H1 (cell line): ENCODE results near the gene ANKRD31. TPM values are rescaled to one million over a fixed set of nuclear protein-coding genes. Genes with fewer than 3 reads are reported as not detected.

ENCODE experiments used
- CTCF ChIA-PET: fragments of 300-600 bp; sonication (Branson Sonifier 250); formaldehyde crosslinking; loops from one replicate; lab custom pipeline; 2021; ENCODE audit not compliant: partially characterized antibody; lab: Charles Lee
- POLR2A ChIA-PET: fragments of 300-600 bp; sonication (Branson Sonifier 250); formaldehyde crosslinking; loops from one replicate; lab custom pipeline; 2021; ENCODE audit warnings: inconsistent platforms; ENCODE audit not compliant: partially characterized antibody; lab: Charles Lee
- DNase-seq, 2 experiments: peaks; one replicate each; pipeline versions ENCODE4 v3.0.0 to v3.0.0-alpha.2; 2010 to 2022; ENCODE audit warnings: low spot score in 2 of 2, low read depth in 1 of 2, mixed read lengths in 1 of 2
- FAIRE-seq: peaks from 2 replicates; lab custom pipeline; 2011; peaks lifted over from hg19 to GRCh38; lab: Jason Lieb, UNC
- H2AFZ ChIP-seq: 2 replicates; pipeline ENCODE4 v1.8.1; 2012; ENCODE audit warnings: low read length, inconsistent platforms
- H2AK5ac ChIP-seq: 2 replicates; pipeline ENCODE4 v1.6.1; 2013; ENCODE audit warnings: low read depth, low read length
- H2BK120ac ChIP-seq: replicated peaks from 2 replicates; pipeline ENCODE3; 2013; ENCODE audit warnings: low read depth, low read length, inconsistent platforms
- H2BK12ac ChIP-seq: 2 replicates; pipeline ENCODE4 v1.6.1; 2013; ENCODE audit warnings: low read depth, low read length
- H2BK15ac ChIP-seq: 2 replicates; pipeline ENCODE4 v1.6.1; 2013; ENCODE audit warnings: low read length
- H2BK20ac ChIP-seq: 2 replicates; pipeline ENCODE4 v1.6.1; 2013; ENCODE audit warnings: low read length
- H2BK5ac ChIP-seq: 2 replicates; pipeline ENCODE4 v1.6.1; 2013; ENCODE audit warnings: low read depth, low read length
- H3K14ac ChIP-seq: 2 replicates; pipeline ENCODE4 v1.6.1; 2013; ENCODE audit warnings: inconsistent platforms; ENCODE audit not compliant: insufficient read length
- H3K18ac ChIP-seq: 2 replicates; pipeline ENCODE4 v1.6.1; 2013; ENCODE audit warnings: low read length; ENCODE audit errors: extremely low read depth
- H3K23ac ChIP-seq: 2 replicates; pipeline ENCODE4 v1.6.1; 2013; ENCODE audit warnings: inconsistent platforms; ENCODE audit not compliant: insufficient read length
- H3K23me2 ChIP-seq: 2 replicates; pipeline ENCODE4 v1.6.1; 2013; ENCODE audit warnings: low read depth, low read length
- H3K27ac ChIP-seq: 2 replicates; pipeline ENCODE4 v1.6.1; 2011; ENCODE audit warnings: low read depth, low read length, inconsistent platforms
- H3K27me3 ChIP-seq, 4 experiments: replicated peaks in 1 of 4; 1 replicate in 1 of 4; 2 replicates in 3 of 4; pipeline versions ENCODE4 v1.6.1 to v1.8.1; 2011 to 2013; ENCODE audit warnings: low read length in 3 of 4, mild to moderate bottlenecking in 3 of 4, inconsistent platforms in 2 of 4, mixed read lengths in 2 of 4, moderate library complexity in 1 of 4; ENCODE audit not compliant: control insufficient read depth in 3 of 4, insufficient read depth in 3 of 4; ENCODE audit errors: extremely low read depth in 1 of 4
- H3K36me3 ChIP-seq, 4 experiments: 2 replicates each; pipeline versions ENCODE4 v1.6.1 to v1.8.1; 2011 to 2013; ENCODE audit warnings: mild to moderate bottlenecking in 4 of 4, low read length in 3 of 4, moderate library complexity in 2 of 4, control low read depth in 1 of 4, inconsistent platforms in 1 of 4; ENCODE audit not compliant: insufficient read depth in 4 of 4, control insufficient read depth in 2 of 4
- H3K4ac ChIP-seq: replicated peaks from 2 replicates; pipeline ENCODE3; 2013; ENCODE audit warnings: low read length, low read depth, mixed read lengths, inconsistent platforms; ENCODE audit not compliant: insufficient read length
- H3K4me1 ChIP-seq, 4 experiments: replicated peaks in 1 of 4; 1 replicate in 1 of 4; 2 replicates in 3 of 4; pipeline versions ENCODE4 v1.6.1 to v1.8.1; 2011 to 2013; ENCODE audit warnings: low read length in 3 of 4, inconsistent platforms in 2 of 4, mixed read lengths in 1 of 4; ENCODE audit not compliant: insufficient read depth in 4 of 4, control insufficient read depth in 3 of 4
- H3K4me2 ChIP-seq, 2 experiments: 2 replicates each; pipeline versions ENCODE4 v1.6.1 to v1.8.1; 2011 to 2013; ENCODE audit warnings: low read depth in 2 of 2, low read length in 2 of 2, control low read depth in 1 of 2, inconsistent platforms in 1 of 2, mild to moderate bottlenecking in 1 of 2; ENCODE audit not compliant: insufficient read depth in 1 of 2
- H3K4me3 ChIP-seq, 4 experiments: fragments of 200-600, 300-600 bp in 1 of 4; sonication (generic), shearing (Covaris generic), sonication (Bioruptor Twin) in 1 of 4; 2 replicates each; pipeline versions ENCODE4 v1.5.1 to v1.8.1; 2011 to 2016; ENCODE audit warnings: low read length in 4 of 4, low read depth in 3 of 4, control low read depth in 2 of 4, inconsistent platforms in 2 of 4, mild to moderate bottlenecking in 2 of 4, mixed read lengths in 1 of 4, moderate library complexity in 1 of 4; ENCODE audit not compliant: insufficient read depth in 2 of 4; ENCODE audit errors: extremely low read depth in 1 of 4
- H3K56ac ChIP-seq: replicated peaks from 2 replicates; pipeline ENCODE3; 2013; ENCODE audit warnings: low read depth, mild to moderate bottlenecking, mixed read lengths, low read length, inconsistent platforms; ENCODE audit not compliant: insufficient read length
- H3K79me1 ChIP-seq: 2 replicates; pipeline ENCODE4 v1.6.1; 2013; ENCODE audit warnings: low read depth, low read length, control low read depth
- H3K79me2 ChIP-seq, 2 experiments: 2 replicates each; pipeline versions ENCODE4 v1.6.1 to v1.8.1; 2012 to 2013; ENCODE audit warnings: low read length in 2 of 2, mild to moderate bottlenecking in 2 of 2, inconsistent platforms in 1 of 2; ENCODE audit not compliant: insufficient read depth in 2 of 2, control insufficient read depth in 1 of 2
- H3K9ac ChIP-seq, 4 experiments: replicated peaks in 1 of 4; 1 replicate in 1 of 4; 2 replicates in 3 of 4; pipeline versions ENCODE4 v1.6.1 to v1.8.1; 2011 to 2013; ENCODE audit warnings: low read depth in 3 of 4, low read length in 3 of 4, control low read depth in 2 of 4, mild to moderate bottlenecking in 2 of 4, moderate library complexity in 2 of 4, inconsistent platforms in 1 of 4; ENCODE audit errors: extremely low read depth in 1 of 4
- H3K9me3 ChIP-seq, 2 experiments: 2 replicates each; pipeline versions ENCODE4 v1.6.1 to v1.8.1; 2012 to 2013; ENCODE audit warnings: mild to moderate bottlenecking in 2 of 2, moderate library complexity in 2 of 2, control low read depth in 1 of 2, inconsistent platforms in 1 of 2, low read depth in 1 of 2, low read length in 1 of 2, mixed read lengths in 1 of 2; ENCODE audit not compliant: insufficient read depth in 2 of 2
- H4K20me1 ChIP-seq, 2 experiments: replicated peaks in 1 of 2; 2 replicates each; pipeline versions ENCODE3 to v1.8.1; 2011 to 2013; ENCODE audit warnings: inconsistent platforms in 2 of 2, low read length in 2 of 2, mild to moderate bottlenecking in 1 of 2; ENCODE audit not compliant: insufficient read depth in 2 of 2, control insufficient read depth in 1 of 2
- H4K5ac ChIP-seq: 2 replicates; pipeline ENCODE4 v1.6.1; 2013; ENCODE audit warnings: low read length, low read depth, mixed read lengths, inconsistent platforms; ENCODE audit not compliant: insufficient read length
- H4K8ac ChIP-seq: 2 replicates; pipeline ENCODE4 v1.8.0; 2013; ENCODE audit warnings: mild to moderate bottlenecking, moderate library complexity, low read length, inconsistent platforms; ENCODE audit not compliant: insufficient read depth; ENCODE audit errors: extremely low read depth
- H4K91ac ChIP-seq: replicated peaks from 2 replicates; pipeline ENCODE3; 2013; ENCODE audit warnings: low read length, mixed read lengths, inconsistent platforms; ENCODE audit not compliant: insufficient read length
- POLR2AphosphoS5 ChIP-seq: IDR thresholded peaks from 2 replicates; pipeline ENCODE4 v1.6.1; 2011; ENCODE audit warnings: low read depth, low read length
- SP2 ChIP-seq: IDR thresholded peaks from 2 replicates; pipeline ENCODE4 v1.6.1; 2012; ENCODE audit warnings: mild to moderate bottlenecking, low read length, inconsistent platforms
- WGBS, 2 experiments: shearing (Covaris generic) in 1 of 2; methylation state at CpG; one replicate each; pipeline versions ENCODE4 v1.1.6 to v1.1.7; 2013 to 2015; ENCODE audit warnings: low lambda C conversion rate in 2 of 2, mixed read lengths in 2 of 2, inconsistent platforms in 1 of 2, low coverage in 1 of 2, missing lambda C conversion rate in 1 of 2; ENCODE audit not compliant: insufficient replicate concordance in 2 of 2, insufficient coverage in 1 of 2, insufficient read length in 1 of 2; ENCODE audit errors: extremely low coverage in 1 of 2, missing lambda C conversion rate in 1 of 2; 5-methylcytosine and 5-hydroxymethylcytosine counted together
- polyA plus RNA-seq, 7 experiments: library from polyadenylated mRNA; depleted of rRNA in 3 of 7; stranded (reverse) in 5 of 7; unstranded in 2 of 7; fragments of >200 nt in 5 of 7; fragments of 200-250 nt in 2 of 7; gene quantifications; 1 replicate in 5 of 7; 2 replicates in 1 of 7; 4 replicates in 1 of 7; pipeline versions ENCODE4 v1.2.1 to v1.2.3, GENCODE V29; 2011 to 2013; ENCODE audit warnings: missing spikeins in 2 of 7, mixed read lengths in 2 of 7
- total RNA-seq: library from RNA; stranded (reverse); fragmentation: NEBNext Ultra II Directional; extraction: Animal tissue kit (Norgen Biotek cat#: 25700); gene quantifications from 2 replicates; pipeline ENCODE4 v1.2.1, GENCODE V29; 2021

The ANKRD31 gene
- total and polyA plus RNA-seq, 2 of the 8 experiments (the other 6 are each of a cell fraction or from before 2014, with no cell fraction given), result 0.05 to 0.06 TPM

DNA sequence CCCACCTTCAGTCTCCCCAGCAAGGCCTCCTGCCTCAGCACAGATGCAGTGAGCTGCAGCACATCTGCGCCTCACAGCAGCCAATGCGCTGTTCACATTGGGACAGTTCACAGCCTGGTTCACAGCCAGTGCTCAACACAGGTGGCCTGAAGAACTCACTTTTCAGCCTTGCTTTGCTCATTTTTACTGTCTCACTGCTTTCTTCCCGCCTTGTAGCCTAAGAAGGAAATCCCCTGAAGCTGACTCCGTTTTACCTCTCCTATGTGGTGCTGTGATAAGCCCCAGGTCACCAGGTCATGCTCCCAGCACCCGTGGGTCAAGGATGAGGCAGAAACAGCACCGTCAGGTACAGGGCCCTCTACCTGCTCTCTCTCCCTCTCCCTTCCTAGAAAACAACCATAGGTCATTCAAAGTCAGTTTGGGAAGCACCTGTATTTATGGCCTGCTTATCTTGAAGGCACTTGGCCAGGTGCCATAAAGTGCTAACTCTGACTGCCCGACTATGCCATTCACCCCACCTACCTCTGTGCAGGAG lies 185.4 kb downstream of the ANKRD31 start:
- no peak overlapping the region for H4K8ac ChIP-seq
- H3K23ac ChIP-seq, result no peak overlapping the region
- no peak overlapping the region for H3K4ac ChIP-seq
- H3K56ac ChIP-seq, result no peak overlapping the region
- peak overlapping the region in 2 of 4 experiments; percentile 68 to 76; a peak in 3 of 8 replicates for H3K4me3 ChIP-seq
- peaks cover 13% of the 10 kb centered on the region for H3K23me2 ChIP-seq
- H3K9me3 ChIP-seq, result no peaks in the 10 kb centered on the region
- WGBS, 2 experiments, result 60% methylated on average over 7 of the region's 7 CpGs; no CpG with 5 or more reads in 1 of the 2 experiments
- H2AK5ac ChIP-seq, result no peak overlapping the region
- H2BK20ac ChIP-seq, result no peak overlapping the region
- no peak overlapping the region for H2BK15ac ChIP-seq
- peak overlapping the region; percentile 93 to 97 for H3K4me2 ChIP-seq
- peak overlapping the region in 1 of 4 experiments; percentile 24; a peak in 1 of 7 replicates for H3K9ac ChIP-seq
- no peak overlapping the region for H4K91ac ChIP-seq
- 0 out of 2 replicates have a peak, but pooled peaks have one; percentile 51 for TF ChIP-seq POLR2AphosphoS5
- no peak for TF ChIP-seq SP2
- TF ChIP-seq, all 59 proteins: peak for 1
- H3K79me1 ChIP-seq, result no peaks in the 10 kb centered on the region
- peaks cover 18 to 33% (median 26%) of the 10 kb centered on the region in 4 experiments for H3K4me1 ChIP-seq
- no peak for FAIRE-seq
- 0 out of 2 replicates have a peak overlapping the region, but pooled peaks have one; percentile 9 for H3K18ac ChIP-seq
- peaks cover 0 to 2% (median 0%) of the 10 kb centered on the region in 4 experiments; a peak in 1 of 8 replicates for H3K36me3 ChIP-seq
- CTCF ChIA-PET, result interaction anchor here (0.6 to 4.3 kb wide), 20 partner anchors 8 to 1471 kb away, joined by 3 to 41 read pairs (median 5); partner anchors contain the start of gene ANKRD31
- no peak overlapping the region for H4K5ac ChIP-seq
- H3K27ac ChIP-seq, result no peak overlapping the region
- no peak overlapping the region for H2BK120ac ChIP-seq
- DNase-seq, result no peak
- H2BK12ac ChIP-seq, result peak overlapping the region; percentile 10; the same call in 1 of the 2 replicates
- H2BK5ac ChIP-seq, result no peak overlapping the region
- H4K20me1 ChIP-seq, result peaks cover 0 to 8% of the 10 kb centered on the region in 2 experiments
- no peak overlapping the region for H3K14ac ChIP-seq
- H3K79me2 ChIP-seq, result peaks cover 0 to 52% of the 10 kb centered on the region in 2 experiments; a peak in 2 of 4 replicates
- POLR2A ChIA-PET, result interaction anchor here (1.2 kb wide), 1 partner anchor 268 kb away, joined by 3 read pairs; no protein-coding TSS in a partner anchor
- peaks cover 0 to 33% (median 15%) of the 10 kb centered on the region in 4 experiments; a peak in 4 of 7 replicates for H3K27me3 ChIP-seq
- H2AFZ ChIP-seq, result no peak overlapping the region
